NCI-H524 treated with DMSO at 0.1 percent for 48 hours (cell line): ENCODE measurements around the gene NUP98.

Source experiments
- DNase-seq: peaks from one replicate; lab custom pipeline; 2025; lab: John Stamatoyannopoulos, UW

NUP98 gene

GRCh38 chr11:3641191-3641590 is 156.2 kb downstream of the NUP98 start:
- DNase-seq, result no peak

DNA sequence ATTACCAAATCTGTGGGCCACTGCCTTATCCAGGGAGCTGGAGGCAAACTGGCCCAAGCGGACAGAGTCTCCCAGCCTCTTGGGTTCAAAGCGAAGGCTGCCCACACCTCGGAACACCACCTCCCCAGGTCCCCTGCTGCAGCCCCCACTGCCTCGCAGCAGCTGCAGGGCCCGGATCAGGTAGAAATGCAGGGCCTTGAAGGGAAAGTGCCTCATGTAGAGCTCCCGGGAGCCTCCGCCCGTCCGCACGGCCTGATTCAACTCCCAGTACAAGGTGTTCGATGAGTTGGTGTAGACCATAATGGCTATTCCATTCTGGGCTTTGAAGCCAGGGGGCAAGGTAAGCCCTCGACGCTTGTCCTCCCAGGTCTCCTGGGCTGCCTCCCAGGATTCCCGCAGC is 157.5 kb downstream of the NUP98 start:
- DNase-seq, result no peak

DNA sequence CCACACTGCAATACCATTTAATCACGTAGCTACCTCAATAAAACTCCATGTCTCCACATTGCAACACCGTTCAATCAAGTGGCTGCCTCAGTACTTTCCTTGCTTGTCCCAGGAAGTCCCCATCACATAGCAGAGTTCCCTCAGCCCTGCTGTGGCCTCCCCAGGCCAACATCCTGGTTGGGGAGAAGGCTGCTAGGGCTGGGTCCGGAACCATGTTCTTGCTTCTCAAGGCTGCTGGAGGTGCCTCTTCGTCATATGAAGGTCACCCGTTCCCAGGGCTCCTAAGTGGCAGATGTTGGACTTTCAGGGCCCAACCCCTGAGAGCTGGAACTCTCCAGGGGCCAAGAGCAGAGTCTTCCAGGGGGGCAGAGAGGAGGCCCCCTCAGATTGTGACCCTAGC is 158.8 kb downstream of the NUP98 start:
- DNase-seq, result no peak

DNA sequence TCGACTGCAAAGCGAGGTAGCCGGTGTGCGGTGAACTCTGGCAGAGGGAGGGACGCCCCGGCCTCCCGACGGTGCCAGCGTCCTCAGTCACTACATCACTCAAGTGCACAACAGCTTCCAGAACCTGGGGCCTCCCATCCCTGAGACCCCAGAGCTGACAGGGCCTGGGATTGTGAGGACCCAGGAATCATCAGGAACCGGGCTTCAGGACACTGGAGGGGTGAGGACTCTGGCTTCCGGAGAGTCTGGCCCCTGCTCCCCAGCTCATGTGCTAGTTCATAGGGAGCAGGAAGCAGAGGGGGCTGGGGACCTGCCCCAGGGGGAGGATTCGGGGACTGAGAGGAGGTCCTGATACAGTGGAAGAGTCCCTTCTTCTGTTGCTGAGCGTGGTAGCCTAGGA is 160.2 kb downstream of the NUP98 start:
- DNase-seq, result no peak

DNA sequence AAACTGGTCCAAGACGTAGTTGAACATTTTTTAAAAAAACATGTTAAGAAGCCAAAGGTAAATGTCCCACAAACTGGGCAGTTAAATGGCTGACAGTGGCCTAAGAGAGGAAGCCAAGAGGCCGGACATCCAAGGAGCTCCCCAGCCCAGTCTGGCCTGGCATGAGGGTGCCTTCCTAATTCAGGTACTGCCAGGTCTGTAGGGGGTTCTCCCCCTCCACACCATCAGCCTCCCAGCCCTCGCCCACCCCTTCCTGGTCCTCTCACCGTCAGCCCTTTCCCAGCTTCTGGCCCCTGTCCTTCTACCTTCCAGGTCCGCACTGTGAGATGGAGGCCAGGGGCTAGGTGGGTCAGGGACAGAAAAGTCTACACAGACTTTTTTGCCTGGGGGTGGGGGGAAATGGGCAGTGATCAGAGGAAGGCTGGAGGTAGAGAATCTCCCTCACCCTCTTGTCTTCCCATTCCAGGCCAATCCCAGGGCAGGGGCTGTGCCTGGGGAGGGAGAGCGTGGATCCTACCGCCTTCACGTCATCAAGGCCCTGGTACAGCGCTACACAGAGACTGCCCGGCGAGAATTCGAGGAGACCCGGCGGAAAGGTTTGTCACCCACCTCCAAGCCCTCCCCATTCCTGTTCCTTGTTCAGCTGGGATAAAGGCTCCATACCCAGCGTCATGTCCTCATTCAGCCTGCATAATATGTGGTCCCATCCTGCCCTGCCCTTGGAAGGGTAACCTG is 161.5 kb downstream of the NUP98 start:
- no peak for DNase-seq

GRCh38 chr11:3632070-3632660 is 165.2 kb downstream of the NUP98 start:
- no peak for DNase-seq

GRCh38 chr11:3631331-3631730 is 166.0 kb downstream of the NUP98 start:
- no peak for DNase-seq

DNA sequence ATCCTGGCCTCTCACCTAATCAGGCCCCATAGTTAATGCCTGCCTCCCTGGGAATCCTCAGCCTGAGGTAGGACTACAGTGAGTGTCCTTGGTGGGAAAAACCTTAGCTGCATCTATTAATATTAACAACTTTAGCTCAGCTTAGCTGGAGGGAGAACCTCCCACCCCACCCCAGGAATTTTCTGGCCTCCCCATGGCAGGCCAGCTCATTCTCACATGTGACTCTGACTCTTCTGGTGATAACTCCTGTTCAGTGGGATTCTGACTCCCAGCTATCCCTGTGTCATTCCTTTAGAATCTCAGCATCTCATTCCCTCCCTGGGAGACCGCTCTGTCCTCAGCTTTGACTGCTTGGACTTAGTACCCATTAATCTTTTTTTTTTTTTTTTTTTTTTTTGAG is 170.1 kb downstream of the NUP98 start:
- DNase-seq, result no peak

DNA sequence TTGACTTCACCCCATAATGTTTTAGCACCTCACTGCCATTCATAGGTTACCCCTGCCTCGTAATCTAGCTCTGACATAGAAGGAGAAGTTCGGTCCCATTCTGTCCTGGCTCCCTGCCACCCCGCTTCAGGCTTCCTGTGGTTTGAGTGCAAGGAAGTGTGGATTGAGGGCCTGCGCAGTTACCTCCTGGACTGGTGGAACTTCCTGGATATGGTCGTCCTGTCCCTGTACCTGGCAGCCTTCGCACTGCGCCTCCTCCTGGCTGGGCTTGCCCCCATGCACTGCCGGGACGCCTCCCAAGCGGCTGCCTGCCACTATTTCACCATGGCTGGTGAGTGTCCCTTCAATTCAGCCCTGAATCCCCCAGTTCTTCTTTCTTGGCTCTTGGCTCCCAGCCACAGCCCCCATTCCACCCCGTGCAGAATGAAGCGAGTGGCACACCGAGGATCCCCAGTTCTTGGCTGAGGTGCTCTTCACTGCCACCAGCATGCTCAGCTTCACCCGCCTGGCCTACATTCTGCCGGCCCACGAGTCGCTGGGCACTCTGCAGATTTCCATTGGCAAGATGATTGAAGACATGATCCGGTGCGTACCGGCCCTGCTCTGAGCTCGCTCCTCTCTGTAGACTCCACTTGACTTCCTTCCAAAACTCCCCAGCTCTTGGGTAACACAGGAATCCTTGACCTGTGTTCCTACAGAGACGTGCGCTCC is 170.9 kb downstream of the NUP98 start:
- no peak for DNase-seq
